Measurements from ENCODE around the gene TFIP11.

GRCh38 chr22:26525946-26526564 is 13.8 kb upstream of the TFIP11 start:
- TF ChIP-seq, protein P1, sequence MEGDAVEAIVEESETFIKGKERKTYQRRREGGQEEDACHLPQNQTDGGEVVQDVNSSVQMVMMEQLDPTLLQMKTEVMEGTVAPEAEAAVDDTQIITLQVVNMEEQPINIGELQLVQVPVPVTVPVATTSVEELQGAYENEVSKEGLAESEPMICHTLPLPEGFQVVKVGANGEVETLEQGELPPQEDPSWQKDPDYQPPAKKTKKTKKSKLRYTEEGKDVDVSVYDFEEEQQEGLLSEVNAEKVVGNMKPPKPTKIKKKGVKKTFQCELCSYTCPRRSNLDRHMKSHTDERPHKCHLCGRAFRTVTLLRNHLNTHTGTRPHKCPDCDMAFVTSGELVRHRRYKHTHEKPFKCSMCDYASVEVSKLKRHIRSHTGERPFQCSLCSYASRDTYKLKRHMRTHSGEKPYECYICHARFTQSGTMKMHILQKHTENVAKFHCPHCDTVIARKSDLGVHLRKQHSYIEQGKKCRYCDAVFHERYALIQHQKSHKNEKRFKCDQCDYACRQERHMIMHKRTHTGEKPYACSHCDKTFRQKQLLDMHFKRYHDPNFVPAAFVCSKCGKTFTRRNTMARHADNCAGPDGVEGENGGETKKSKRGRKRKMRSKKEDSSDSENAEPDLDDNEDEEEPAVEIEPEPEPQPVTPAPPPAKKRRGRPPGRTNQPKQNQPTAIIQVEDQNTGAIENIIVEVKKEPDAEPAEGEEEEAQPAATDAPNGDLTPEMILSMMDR (IDR thresholded peaks at IDR 0.05), result no peak
- TF ChIP-seq EZH2 (IDR thresholded peaks at IDR 0.05; ENCODE audit: borderline replicate concordance, insufficient read depth, low read depth, low read length, poor library complexity, severe bottlenecking), result no peak

All from B cell (primary cell).